OCI-LY7 (cell line): ENCODE data around the gene PRPS2. TPM values are rescaled to one million over a fixed set of nuclear protein-coding genes. Genes with fewer than 3 reads are reported as not detected.

ENCODE experiments used
- BruUV-seq: library from RNA; stranded (reverse); fragments of 400-500 nt; replicated peaks from 2 replicates; lab custom pipeline; 2021; lab: Mats Ljungman, UMichigan
- CTCF ChIA-PET: fragments of 300-600 bp; sonication (Branson Sonifier 250); formaldehyde crosslinking; loops from one replicate; lab custom pipeline; 2022; ENCODE audit warnings: antibody characterized with exemption; ENCODE audit not compliant: unreplicated experiment; lab: Charles Lee
- POLR2A ChIA-PET: fragments of 300-600 bp; sonication (Branson Sonifier 250); formaldehyde crosslinking; loops from one replicate; lab custom pipeline; 2022; ENCODE audit warnings: antibody characterized with exemption; lab: Charles Lee
- DNase-seq: peaks from one replicate; pipeline ENCODE4 v3.0.0-alpha.2; 2015; ENCODE audit warnings: low spot score
- H2AFZ ChIP-seq: fragments of 200-600 bp; sonication (generic), shearing (Covaris generic); 2 replicates; pipeline ENCODE4 v1.6.1; 2014; ENCODE audit warnings: mild to moderate bottlenecking, antibody characterized with exemption, low read length, moderate library complexity
- H3K27ac ChIP-seq: fragments of 200-600 bp; sonication (generic); 2 replicates; pipeline ENCODE4 v1.5.1; 2014; ENCODE audit warnings: mixed run types, low read depth, mild to moderate bottlenecking, moderate library complexity, low read length, inconsistent platforms; ENCODE audit not compliant: poor library complexity, severe bottlenecking
- H3K36me3 ChIP-seq: fragments of 200-600 bp; sonication (generic); 2 replicates; pipeline ENCODE4 v1.6.1; 2014; ENCODE audit warnings: mild to moderate bottlenecking, antibody characterized with exemption, low read length, moderate library complexity, mixed read lengths; ENCODE audit not compliant: insufficient read depth
- H3K4me1 ChIP-seq: fragments of 200-600 bp; sonication (generic); 2 replicates; pipeline ENCODE4 v1.5.1; 2014; ENCODE audit warnings: mild to moderate bottlenecking, low read length; ENCODE audit not compliant: insufficient read depth, poor library complexity, severe bottlenecking
- H3K4me2 ChIP-seq: fragments of 200-600 bp; sonication (generic); 2 replicates; pipeline ENCODE4 v1.6.1; 2014; ENCODE audit warnings: mild to moderate bottlenecking, low read length
- H3K4me3 ChIP-seq: fragments of 200-600 bp; sonication (generic); 2 replicates; pipeline ENCODE4 v1.5.1; 2014; ENCODE audit warnings: mild to moderate bottlenecking, low read depth, low read length; ENCODE audit not compliant: poor library complexity, severe bottlenecking
- H3K79me2 ChIP-seq: fragments of 200-600 bp; sonication (generic); 2 replicates; pipeline ENCODE4 v1.6.1; 2016; ENCODE audit warnings: low read depth, mild to moderate bottlenecking, low read length, moderate library complexity, mixed read lengths; ENCODE audit not compliant: insufficient read depth
- H3K9me2 ChIP-seq: fragments of 200-600 bp; sonication (generic); 2 replicates; pipeline ENCODE4 v1.6.1; 2016; ENCODE audit warnings: mild to moderate bottlenecking, low read length, mixed read lengths; ENCODE audit not compliant: insufficient read depth
- H3K9me3 ChIP-seq: fragments of 200-600 bp; sonication (generic); 2 replicates; pipeline ENCODE4 v1.6.1; 2014; ENCODE audit warnings: mild to moderate bottlenecking, mixed run types, low read length, mixed read lengths
- H4K20me1 ChIP-seq: fragments of 200-600 bp; sonication (generic); 2 replicates; pipeline ENCODE4 v1.6.1; 2014; ENCODE audit warnings: mild to moderate bottlenecking, antibody characterized with exemption, low read length, moderate library complexity, mixed read lengths; ENCODE audit not compliant: insufficient read depth
- EZH2phosphoT487 ChIP-seq: fragments of 200-600 bp; sonication (generic); IDR thresholded peaks from 2 replicates; pipeline ENCODE4 v1.6.1; 2018; ENCODE audit warnings: low read depth, borderline replicate concordance, mild to moderate bottlenecking, mixed run types, antibody characterized with exemption, low read length, moderate library complexity, mixed read lengths
- intact Hi-C: fragments of 100-400 bp; cut with micrococcal nuclease; formaldehyde crosslinking; loops from one replicate; pipeline ENCODE4 v1.10.0; 2022; ENCODE audit not compliant: unreplicated experiment
- total RNA-seq, 2 experiments: library from RNA; depleted of rRNA in 1 of 2; stranded (reverse); fragments of >200 nt in 1 of 2; shearing (Covaris generic) in 1 of 2; gene quantifications; 2 replicates each; pipeline ENCODE4 v1.2.3, GENCODE V29; 2014 to 2022
- TF ChIP-seq, protein P1 (sequence below): fragments of 200-600 bp; sonication (generic); conservative IDR thresholded peaks from 2 replicates; pipeline ENCODE4 v1.5.1; 2014; ENCODE audit warnings: mild to moderate bottlenecking, antibody characterized with exemption, low read length, moderate library complexity, mixed read lengths

Gene PRPS2
- total RNA-seq, 2 experiments from 2014 or later, result 57.5 to 70.7 TPM

DNA sequence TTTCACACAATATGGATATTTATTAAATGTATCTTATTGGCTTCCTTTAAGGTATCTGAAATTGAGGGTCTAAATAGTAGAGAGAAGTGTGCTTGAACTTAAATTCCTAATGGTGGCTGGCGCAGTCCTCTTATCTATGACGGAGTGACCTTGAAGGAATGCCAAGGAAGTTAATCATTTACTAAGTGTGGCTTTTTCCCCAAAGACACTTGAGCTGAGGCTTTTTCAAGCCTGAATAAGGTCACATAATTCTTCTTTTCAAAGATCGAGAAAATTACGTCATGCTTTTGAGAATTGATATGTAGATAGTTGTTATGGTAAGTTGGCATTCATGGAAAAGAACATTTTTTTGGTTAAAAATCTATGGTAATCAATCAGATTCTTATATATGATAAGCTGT is 11.7 kb upstream of the PRPS2 start:
- no peak overlapping the region for H3K4me2 ChIP-seq
- no peak overlapping the region for H3K27ac ChIP-seq
- BruUV-seq, result no TSS peak
- H3K4me1 ChIP-seq, result no peaks in the 10 kb centered on the region
- POLR2A ChIA-PET, result interaction anchor here (0.6 kb wide), 1 partner anchor 68 kb away, joined by 3 read pairs; no protein-coding TSS in a partner anchor
- H3K36me3 ChIP-seq, result no peaks in the 10 kb centered on the region
- intact Hi-C loops, result no loop called here
- DNase-seq, result no peak
- no peaks in the 10 kb centered on the region for H4K20me1 ChIP-seq
- H3K9me3 ChIP-seq, result no peaks in the 10 kb centered on the region
- no peak overlapping the region for H3K4me3 ChIP-seq
- CTCF ChIA-PET, result no interaction called here
- H3K9me2 ChIP-seq, result no peaks in the 10 kb centered on the region
- no peaks in the 10 kb centered on the region for H3K79me2 ChIP-seq
- TF ChIP-seq, protein P1, sequence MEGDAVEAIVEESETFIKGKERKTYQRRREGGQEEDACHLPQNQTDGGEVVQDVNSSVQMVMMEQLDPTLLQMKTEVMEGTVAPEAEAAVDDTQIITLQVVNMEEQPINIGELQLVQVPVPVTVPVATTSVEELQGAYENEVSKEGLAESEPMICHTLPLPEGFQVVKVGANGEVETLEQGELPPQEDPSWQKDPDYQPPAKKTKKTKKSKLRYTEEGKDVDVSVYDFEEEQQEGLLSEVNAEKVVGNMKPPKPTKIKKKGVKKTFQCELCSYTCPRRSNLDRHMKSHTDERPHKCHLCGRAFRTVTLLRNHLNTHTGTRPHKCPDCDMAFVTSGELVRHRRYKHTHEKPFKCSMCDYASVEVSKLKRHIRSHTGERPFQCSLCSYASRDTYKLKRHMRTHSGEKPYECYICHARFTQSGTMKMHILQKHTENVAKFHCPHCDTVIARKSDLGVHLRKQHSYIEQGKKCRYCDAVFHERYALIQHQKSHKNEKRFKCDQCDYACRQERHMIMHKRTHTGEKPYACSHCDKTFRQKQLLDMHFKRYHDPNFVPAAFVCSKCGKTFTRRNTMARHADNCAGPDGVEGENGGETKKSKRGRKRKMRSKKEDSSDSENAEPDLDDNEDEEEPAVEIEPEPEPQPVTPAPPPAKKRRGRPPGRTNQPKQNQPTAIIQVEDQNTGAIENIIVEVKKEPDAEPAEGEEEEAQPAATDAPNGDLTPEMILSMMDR, result no peak
- TF ChIP-seq EZH2phosphoT487, result no peak
- no peak overlapping the region for H2AFZ ChIP-seq

DNA sequence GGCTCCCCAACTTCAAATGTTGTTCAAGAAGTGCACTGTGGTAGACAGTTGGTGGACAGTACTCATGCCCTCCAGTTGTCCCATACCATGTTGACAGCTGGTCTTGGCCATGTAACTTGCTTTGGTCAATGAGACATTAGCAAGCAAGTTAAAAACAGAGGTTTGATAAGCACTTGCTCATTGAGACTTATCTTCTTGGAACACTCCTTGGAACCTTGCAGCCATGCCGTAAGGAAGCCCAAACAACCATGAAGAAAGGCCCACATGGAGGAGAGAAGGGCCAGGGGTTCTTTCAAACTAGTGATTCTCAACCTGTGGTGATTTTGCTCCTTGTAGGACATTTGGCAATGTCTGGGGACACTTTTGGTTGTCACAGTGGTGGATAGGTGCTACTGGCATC is 2.6 kb upstream of the PRPS2 start:
- H3K27ac ChIP-seq, result no peak overlapping the region
- no peaks in the 10 kb centered on the region for H3K9me2 ChIP-seq
- peaks cover 18% of the 10 kb centered on the region; the same call in 1 of the 2 replicates for H3K79me2 ChIP-seq
- H3K4me3 ChIP-seq, result no peak overlapping the region
- H2AFZ ChIP-seq, result no peak overlapping the region
- H3K36me3 ChIP-seq, result peaks cover 10% of the 10 kb centered on the region; the same call in 1 of the 2 replicates
- H3K4me2 ChIP-seq, result no peak overlapping the region
- intact Hi-C loops, result no loop called here
- no peak for DNase-seq
- H3K9me3 ChIP-seq, result no peaks in the 10 kb centered on the region
- H3K4me1 ChIP-seq, result peaks cover 14% of the 10 kb centered on the region
- no peaks in the 10 kb centered on the region for H4K20me1 ChIP-seq
- POLR2A ChIA-PET, result no interaction called here
- CTCF ChIA-PET, result no interaction called here
- no TSS peak for BruUV-seq
- no peak for TF ChIP-seq EZH2phosphoT487
- TF ChIP-seq, protein P1, result no peak

GRCh38 chrX:12789976-12790375 is 1.2 kb upstream of the PRPS2 start:
- BruUV-seq, result no TSS peak
- no peaks in the 10 kb centered on the region for H4K20me1 ChIP-seq
- peaks cover 22% of the 10 kb centered on the region for H3K36me3 ChIP-seq
- H3K9me2 ChIP-seq, result no peaks in the 10 kb centered on the region
- intact Hi-C loops, result no loop called here
- no peak overlapping the region for H3K27ac ChIP-seq
- TF ChIP-seq EZH2phosphoT487, result no peak
- TF ChIP-seq, protein P1, result no peak
- no peak for DNase-seq
- H3K4me3 ChIP-seq, result no peak overlapping the region
- H3K4me1 ChIP-seq, result peaks cover 14% of the 10 kb centered on the region
- POLR2A ChIA-PET, result interaction anchor here (0.6 kb wide), 1 partner anchor 578 kb away, joined by 3 read pairs; no protein-coding TSS in a partner anchor
- H3K79me2 ChIP-seq, result peaks cover 28% of the 10 kb centered on the region
- peak overlapping the region; percentile 98 for H3K4me2 ChIP-seq
- H3K9me3 ChIP-seq, result no peaks in the 10 kb centered on the region
- peak overlapping the region; percentile 91; the same call in 1 of the 2 replicates for H2AFZ ChIP-seq
- CTCF ChIA-PET, result no interaction called here
